ENCODE measurements around the gene MICALL2. TPM values are rescaled to one million over a fixed set of nuclear protein-coding genes. Genes with fewer than 3 reads are reported as not detected.
A peak's percentile ranks its signal among the peaks of the same experiment; 100 is the strongest.

Gene MICALL2
- polyA plus RNA-seq, 1 of the 3 experiments (the other 2 are of a cell fraction): 38.8 TPM

DNA sequence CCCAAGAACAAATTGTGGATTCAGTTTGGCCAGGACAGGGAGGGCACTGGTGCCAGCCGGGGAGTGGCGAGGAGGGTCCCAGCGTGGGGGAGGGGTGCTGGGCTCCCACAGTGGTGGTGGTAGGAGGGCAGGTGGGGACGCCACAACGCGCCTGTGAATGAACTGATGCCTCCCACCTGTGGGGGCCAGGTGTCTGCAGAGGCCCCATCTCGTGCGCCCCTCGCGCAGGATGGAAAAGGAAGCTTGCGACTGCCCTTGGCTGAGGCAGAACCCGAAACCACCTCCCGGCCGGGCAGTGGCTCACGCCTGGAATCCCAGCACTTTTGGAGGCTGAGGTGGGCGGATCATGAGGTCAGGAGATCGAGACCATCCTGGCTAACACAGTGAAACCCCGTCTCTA lies 72.0 kb downstream of the MICALL2 start:
- H3K27me3 ChIP-seq (ENCODE audit: insufficient read depth): peaks cover 97% of the 10 kb centered on the region
- no peaks in the 10 kb centered on the region for H3K79me2 ChIP-seq (ENCODE audit: insufficient read depth)
- H3K4me3 ChIP-seq (ENCODE audit: low read depth in 2 of 2, low read length in 1 of 2): no peak overlapping the region
- no peak for TF ChIP-seq EP300 (IDR thresholded peaks at IDR 0.05; ENCODE audit: borderline replicate concordance in 1 of 2, low read depth in 1 of 2, low read length in 1 of 2)
- no peak overlapping the region for H2AFZ ChIP-seq (ENCODE audit: low read depth)
- no peaks in the 10 kb centered on the region for H3K9me3 ChIP-seq
- H3K36me3 ChIP-seq (replicated peaks in 1 of 2; ENCODE audit: control insufficient read depth in 1 of 2, insufficient read depth in 2 of 2, low read length in 1 of 2): no peaks in the 10 kb centered on the region
- H3K27ac ChIP-seq (ENCODE audit: low read depth in 2 of 2, low read length in 1 of 2): no peak overlapping the region
- DNase-seq: peak; percentile 32
- WGBS (ENCODE audit: low lambda C conversion rate): 74% methylated on average over 18 of the region's 18 CpGs
- peaks cover 3% of the 10 kb centered on the region; the same call in 1 of the 2 replicates for H4K20me1 ChIP-seq (ENCODE audit: insufficient read depth)
- peaks cover 6% of the 10 kb centered on the region for H3F3A ChIP-seq (replicated peaks; ENCODE audit: insufficient read depth)
- CTCF ChIA-PET: interaction anchor here (0.7 to 3.3 kb wide), 8 partner anchors 17 to 177 kb away, joined by 3 to 12 read pairs (median 4); no protein-coding TSS in a partner anchor
- no peak overlapping the region for H3K4me2 ChIP-seq
- POLR2A ChIA-PET: no interaction called here
- H3K4me1 ChIP-seq (ENCODE audit: control insufficient read depth in 1 of 2, insufficient read depth in 2 of 2, low read depth in 1 of 2, low read length in 1 of 2): no peaks in the 10 kb centered on the region; a peak in 1 of 4 replicates
- H3K9me2 ChIP-seq: no peaks in the 10 kb centered on the region
- no peak overlapping the region for H3K9ac ChIP-seq

DNA sequence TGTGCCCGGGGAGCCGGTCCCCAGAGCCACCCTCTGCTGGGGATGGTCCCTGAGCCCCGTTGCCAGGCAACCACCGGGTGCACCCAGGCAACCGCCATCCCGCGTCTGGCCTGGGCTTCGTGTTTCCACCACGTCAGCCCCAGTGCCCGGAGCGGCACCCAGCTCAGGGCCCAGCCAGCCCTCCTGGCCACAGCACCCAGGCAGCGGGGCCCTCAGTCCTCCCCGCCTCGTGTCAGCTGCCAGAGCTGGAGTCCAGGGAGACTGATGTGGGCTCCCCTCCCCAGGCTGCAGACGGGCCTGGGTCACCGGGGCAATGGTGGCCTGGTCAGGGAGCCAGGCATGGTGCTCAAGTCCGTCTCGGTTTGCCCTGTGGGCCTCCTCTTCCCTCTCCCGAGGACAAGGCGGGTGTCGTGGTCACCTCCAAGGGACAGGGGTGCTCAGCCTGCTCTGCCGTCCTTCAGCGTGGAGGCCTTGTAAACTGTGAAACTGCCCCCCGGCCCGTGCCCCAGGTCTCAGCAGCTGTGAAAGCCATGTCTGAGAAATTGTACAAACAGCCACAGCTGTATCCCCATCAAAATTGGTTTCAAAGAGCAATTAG lies 72.5 kb downstream of the MICALL2 start:
- WGBS (ENCODE audit: low lambda C conversion rate): 37% methylated on average over 7 of the region's 25 CpGs
- Histone ChIP-seq H3K9me2 (no peaks in the 10 kb centered on the region), H4K20me1 (ENCODE audit: insufficient read depth) (peaks cover 3% of the 10 kb centered on the region; the same call in 1 of the 2 replicates), H3K4me1 (ENCODE audit: control insufficient read depth in 1 of 2, insufficient read depth in 2 of 2, low read depth in 1 of 2, low read length in 1 of 2) (no peaks in the 10 kb centered on the region; a peak in 1 of 4 replicates), H3K4me3 (ENCODE audit: low read depth in 2 of 2, low read length in 1 of 2) (no peak overlapping the region), H2AFZ (ENCODE audit: low read depth) (no peak overlapping the region), H3K79me2 (ENCODE audit: insufficient read depth) (no peaks in the 10 kb centered on the region), H3K4me2 (no peak overlapping the region), H3F3A (replicated peaks; ENCODE audit: insufficient read depth) (peaks cover 6% of the 10 kb centered on the region), H3K27ac (ENCODE audit: low read depth in 2 of 2, low read length in 1 of 2) (no peak overlapping the region), H3K36me3 (replicated peaks in 1 of 2; ENCODE audit: control insufficient read depth in 1 of 2, insufficient read depth in 2 of 2, low read length in 1 of 2) (no peaks in the 10 kb centered on the region), H3K27me3 (ENCODE audit: insufficient read depth) (peaks cover 97% of the 10 kb centered on the region), H3K9ac (no peak overlapping the region), H3K9me3 (no peaks in the 10 kb centered on the region)
- POLR2A ChIA-PET: no interaction called here
- DNase-seq: peak; percentile 89
- CTCF ChIA-PET: interaction anchor here (0.7 to 3.3 kb wide), 7 partner anchors 16 to 193 kb away, joined by 3 to 12 read pairs (median 4); no protein-coding TSS in a partner anchor
- TF ChIP-seq EZH2phosphoT487 (IDR thresholded peaks at IDR 0.05; ENCODE audit: borderline replicate concordance, low read depth): no peak
- no peak for TF ChIP-seq SIN3A (IDR thresholded peaks at IDR 0.05; ENCODE audit: borderline replicate concordance, low read depth, low read length)
- TF ChIP-seq, protein P1, sequence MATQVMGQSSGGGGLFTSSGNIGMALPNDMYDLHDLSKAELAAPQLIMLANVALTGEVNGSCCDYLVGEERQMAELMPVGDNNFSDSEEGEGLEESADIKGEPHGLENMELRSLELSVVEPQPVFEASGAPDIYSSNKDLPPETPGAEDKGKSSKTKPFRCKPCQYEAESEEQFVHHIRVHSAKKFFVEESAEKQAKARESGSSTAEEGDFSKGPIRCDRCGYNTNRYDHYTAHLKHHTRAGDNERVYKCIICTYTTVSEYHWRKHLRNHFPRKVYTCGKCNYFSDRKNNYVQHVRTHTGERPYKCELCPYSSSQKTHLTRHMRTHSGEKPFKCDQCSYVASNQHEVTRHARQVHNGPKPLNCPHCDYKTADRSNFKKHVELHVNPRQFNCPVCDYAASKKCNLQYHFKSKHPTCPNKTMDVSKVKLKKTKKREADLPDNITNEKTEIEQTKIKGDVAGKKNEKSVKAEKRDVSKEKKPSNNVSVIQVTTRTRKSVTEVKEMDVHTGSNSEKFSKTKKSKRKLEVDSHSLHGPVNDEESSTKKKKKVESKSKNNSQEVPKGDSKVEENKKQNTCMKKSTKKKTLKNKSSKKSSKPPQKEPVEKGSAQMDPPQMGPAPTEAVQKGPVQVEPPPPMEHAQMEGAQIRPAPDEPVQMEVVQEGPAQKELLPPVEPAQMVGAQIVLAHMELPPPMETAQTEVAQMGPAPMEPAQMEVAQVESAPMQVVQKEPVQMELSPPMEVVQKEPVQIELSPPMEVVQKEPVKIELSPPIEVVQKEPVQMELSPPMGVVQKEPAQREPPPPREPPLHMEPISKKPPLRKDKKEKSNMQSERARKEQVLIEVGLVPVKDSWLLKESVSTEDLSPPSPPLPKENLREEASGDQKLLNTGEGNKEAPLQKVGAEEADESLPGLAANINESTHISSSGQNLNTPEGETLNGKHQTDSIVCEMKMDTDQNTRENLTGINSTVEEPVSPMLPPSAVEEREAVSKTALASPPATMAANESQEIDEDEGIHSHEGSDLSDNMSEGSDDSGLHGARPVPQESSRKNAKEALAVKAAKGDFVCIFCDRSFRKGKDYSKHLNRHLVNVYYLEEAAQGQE (IDR thresholded peaks at IDR 0.05; ENCODE audit: low read depth, low read length): no peak
- TF ChIP-seq TCF12 (IDR thresholded peaks at IDR 0.05): no peak
- TF ChIP-seq TAF1 (IDR thresholded peaks at IDR 0.05; ENCODE audit: borderline replicate concordance, low read depth, low read length): no peak
- no peak for TF ChIP-seq MXI1 (IDR thresholded peaks at IDR 0.05; ENCODE audit: low read depth, low read length)
- no peak for TF ChIP-seq POLR2AphosphoS5 (IDR thresholded peaks at IDR 0.05; ENCODE audit: low read depth, low read length)
- TF ChIP-seq, protein P2, sequence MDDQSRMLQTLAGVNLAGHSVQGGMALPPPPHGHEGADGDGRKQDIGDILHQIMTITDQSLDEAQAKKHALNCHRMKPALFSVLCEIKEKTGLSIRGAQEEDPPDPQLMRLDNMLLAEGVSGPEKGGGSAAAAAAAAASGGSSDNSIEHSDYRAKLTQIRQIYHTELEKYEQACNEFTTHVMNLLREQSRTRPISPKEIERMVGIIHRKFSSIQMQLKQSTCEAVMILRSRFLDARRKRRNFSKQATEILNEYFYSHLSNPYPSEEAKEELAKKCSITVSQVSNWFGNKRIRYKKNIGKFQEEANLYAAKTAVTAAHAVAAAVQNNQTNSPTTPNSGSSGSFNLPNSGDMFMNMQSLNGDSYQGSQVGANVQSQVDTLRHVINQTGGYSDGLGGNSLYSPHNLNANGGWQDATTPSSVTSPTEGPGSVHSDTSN (IDR thresholded peaks at IDR 0.05): no peak
- TF ChIP-seq GATA2 (CRISPR knock-in tag; IDR thresholded peaks at IDR 0.05): no peak

Measured in SK-N-SH (cell line).